ENCODE data around the gene CSN3. TPM values are rescaled to one million over a fixed set of nuclear protein-coding genes. Genes with fewer than 3 reads are reported as not detected.

The CSN3 gene
- total RNA-seq: not detected in 2 replicates

GRCh38 chr4:70242297-70242696 lies at the start of gene CSN3:
Gene CSN3 (plus strand): TSS chr4:70242597. CDS start chr4:70244820, 2,223 bp downstream.

DNA sequence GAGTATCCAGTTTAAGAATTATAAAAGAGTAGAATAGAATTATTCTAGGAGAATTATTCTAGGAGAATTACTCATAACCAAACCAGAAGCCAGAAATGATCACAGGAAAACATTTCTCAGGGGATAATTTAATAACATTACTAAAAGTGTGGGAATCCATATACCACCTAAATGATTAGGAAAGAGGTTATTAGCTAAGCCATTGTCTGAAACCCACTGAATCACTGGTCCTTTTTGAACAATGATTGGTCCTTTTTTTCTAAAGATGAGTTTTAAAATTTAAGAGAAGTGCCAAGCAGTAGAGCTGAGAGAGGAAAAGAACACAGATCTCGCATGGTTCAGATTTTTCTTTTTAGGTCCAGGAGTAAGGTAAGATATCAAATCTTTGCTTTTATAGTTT lies 47.0 kb upstream of the CSN3 start, which contains the start of gene ODAM:
Gene ODAM, plus strand, starts transcription at position 301 of the 400 bp plus-strand sequence. CDS start 819 bp downstream, outside the sequence.

GRCh38 chr4:70225824-70226223 lies 16.6 kb upstream of the CSN3 start, which contains the start of gene FDCSP:
Gene FDCSP (plus strand): TSS chr4:70226124. CDS start chr4:70231195, 5,071 bp downstream.

Other genes with a start within 250 kb of the CSN3 start
- 0.14 TPM in 1 of 2 replicates, not detected in the other for gene STATH, start 246.6 kb upstream of the CSN3 start, total RNA-seq
- gene HTN3, start 214.1 kb upstream of the CSN3 start, total RNA-seq: not detected in 2 replicates
- gene HTN1, start 192.2 kb upstream of the CSN3 start, total RNA-seq: not detected in 2 replicates
- not detected in 2 replicates for gene PRR27, start 88.4 kb upstream of the CSN3 start, total RNA-seq
- gene ODAM, start 46.9 kb upstream of the CSN3 start, total RNA-seq: not detected in 2 replicates
- gene FDCSP, start 16.5 kb upstream of the CSN3 start, total RNA-seq: not detected in 2 replicates
- not detected in 2 replicates for gene CABS1, start 92.4 kb downstream of the CSN3 start, total RNA-seq
- not detected in 2 replicates for gene SMR3A, start 118.2 kb downstream of the CSN3 start, total RNA-seq
- gene SMR3B, start 140.5 kb downstream of the CSN3 start, total RNA-seq: not detected in 2 replicates
- not detected in 2 replicates for gene OPRPN, start 155.3 kb downstream of the CSN3 start, total RNA-seq
- not detected in 2 replicates for gene MUC7, start 229.6 kb downstream of the CSN3 start, total RNA-seq

Data from smooth muscle cell of bladder (primary cell).